GM20000 (cell line): ENCODE data around the gene SLC1A5.

Experiments
- DNase-seq: peaks from one replicate; pipeline ENCODE4 v3.0.0; 2012; ENCODE audit warnings: low spot score
- TF ChIP-seq, protein P1 (sequence below): IDR thresholded peaks from 2 replicates; pipeline ENCODE4 v1.5.1; 2012; ENCODE audit warnings: mild to moderate bottlenecking, control low read depth; ENCODE audit errors: extremely low read depth, missing control alignments

The SLC1A5 gene

DNA sequence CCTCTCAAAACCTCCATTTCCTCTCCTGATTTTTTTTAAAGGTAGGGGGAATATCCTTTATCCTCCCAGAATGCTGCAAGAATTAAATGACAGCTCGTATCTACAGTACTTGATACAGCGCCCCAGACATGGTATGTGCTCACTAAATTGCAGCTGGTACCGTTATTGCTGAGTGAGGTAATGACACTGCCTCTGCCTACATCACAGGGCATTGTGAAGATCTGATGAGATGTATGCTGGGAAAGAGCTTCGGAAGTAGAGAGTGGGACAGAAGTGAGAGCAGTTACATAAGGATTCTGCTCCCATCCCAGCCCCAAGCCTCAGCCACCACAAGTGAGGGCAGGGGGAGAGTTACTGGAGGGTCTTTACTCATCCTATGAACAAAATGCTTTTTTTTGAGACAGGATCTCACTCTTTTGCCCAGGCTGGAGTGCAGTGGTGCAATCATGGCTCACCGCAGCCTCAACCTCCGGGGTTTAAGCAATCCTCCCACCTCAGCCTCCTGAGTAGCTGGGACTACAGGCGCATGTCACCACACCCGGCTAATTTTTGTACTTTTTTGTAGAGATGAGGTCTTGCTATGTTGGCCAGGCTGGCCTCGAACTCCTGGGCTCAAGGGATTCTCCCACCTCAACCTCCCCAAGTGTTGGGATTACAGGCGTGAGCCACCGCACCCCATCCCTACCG, 44.2 kb downstream of the SLC1A5 start:
- TF ChIP-seq, protein P1, sequence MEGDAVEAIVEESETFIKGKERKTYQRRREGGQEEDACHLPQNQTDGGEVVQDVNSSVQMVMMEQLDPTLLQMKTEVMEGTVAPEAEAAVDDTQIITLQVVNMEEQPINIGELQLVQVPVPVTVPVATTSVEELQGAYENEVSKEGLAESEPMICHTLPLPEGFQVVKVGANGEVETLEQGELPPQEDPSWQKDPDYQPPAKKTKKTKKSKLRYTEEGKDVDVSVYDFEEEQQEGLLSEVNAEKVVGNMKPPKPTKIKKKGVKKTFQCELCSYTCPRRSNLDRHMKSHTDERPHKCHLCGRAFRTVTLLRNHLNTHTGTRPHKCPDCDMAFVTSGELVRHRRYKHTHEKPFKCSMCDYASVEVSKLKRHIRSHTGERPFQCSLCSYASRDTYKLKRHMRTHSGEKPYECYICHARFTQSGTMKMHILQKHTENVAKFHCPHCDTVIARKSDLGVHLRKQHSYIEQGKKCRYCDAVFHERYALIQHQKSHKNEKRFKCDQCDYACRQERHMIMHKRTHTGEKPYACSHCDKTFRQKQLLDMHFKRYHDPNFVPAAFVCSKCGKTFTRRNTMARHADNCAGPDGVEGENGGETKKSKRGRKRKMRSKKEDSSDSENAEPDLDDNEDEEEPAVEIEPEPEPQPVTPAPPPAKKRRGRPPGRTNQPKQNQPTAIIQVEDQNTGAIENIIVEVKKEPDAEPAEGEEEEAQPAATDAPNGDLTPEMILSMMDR, result no peak
- no peak for DNase-seq

GRCh38 chr19:46742926-46743480, 45.4 kb downstream of the SLC1A5 start:
- TF ChIP-seq, protein P1, result no peak
- DNase-seq, result no peak

DNA sequence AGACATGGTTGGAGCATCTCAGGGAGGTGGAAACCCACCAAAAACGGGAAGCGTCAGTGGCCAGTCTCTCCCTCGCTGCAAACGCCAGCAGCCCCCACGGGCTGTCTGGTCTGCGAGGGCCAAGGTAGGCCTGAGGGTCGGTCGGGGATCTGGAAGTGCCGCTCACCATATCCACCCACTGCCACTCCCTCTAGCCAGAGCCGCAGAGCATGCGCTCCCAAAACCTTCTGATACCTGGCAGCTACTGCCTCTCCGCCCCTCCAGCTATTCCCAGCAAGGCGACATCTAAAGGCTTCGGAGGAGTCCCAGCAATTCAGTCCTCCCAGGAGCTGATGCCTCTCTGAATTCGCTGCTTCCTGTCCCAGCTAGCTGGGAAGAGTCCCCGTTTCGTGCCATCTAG, 46.9 kb downstream of the SLC1A5 start:
- TF ChIP-seq, protein P1, result no peak

GRCh38 chr19:46739290-46739771, 49.1 kb downstream of the SLC1A5 start:
- TF ChIP-seq, protein P1, result no peak
- DNase-seq, result no peak

More for the DNA sequence above, 46.9 kb downstream of the SLC1A5 start:
- no peak for DNase-seq

GRCh38 chr19:46737761-46738171, 50.6 kb downstream of the SLC1A5 start:
- no peak for DNase-seq
- TF ChIP-seq, protein P1, result no peak

- no peak for DNase-seq
- TF ChIP-seq, protein P1, result no peak
Observed at GRCh38 chr19:46737298-46737654, 51.1 kb downstream of the SLC1A5 start.

DNA sequence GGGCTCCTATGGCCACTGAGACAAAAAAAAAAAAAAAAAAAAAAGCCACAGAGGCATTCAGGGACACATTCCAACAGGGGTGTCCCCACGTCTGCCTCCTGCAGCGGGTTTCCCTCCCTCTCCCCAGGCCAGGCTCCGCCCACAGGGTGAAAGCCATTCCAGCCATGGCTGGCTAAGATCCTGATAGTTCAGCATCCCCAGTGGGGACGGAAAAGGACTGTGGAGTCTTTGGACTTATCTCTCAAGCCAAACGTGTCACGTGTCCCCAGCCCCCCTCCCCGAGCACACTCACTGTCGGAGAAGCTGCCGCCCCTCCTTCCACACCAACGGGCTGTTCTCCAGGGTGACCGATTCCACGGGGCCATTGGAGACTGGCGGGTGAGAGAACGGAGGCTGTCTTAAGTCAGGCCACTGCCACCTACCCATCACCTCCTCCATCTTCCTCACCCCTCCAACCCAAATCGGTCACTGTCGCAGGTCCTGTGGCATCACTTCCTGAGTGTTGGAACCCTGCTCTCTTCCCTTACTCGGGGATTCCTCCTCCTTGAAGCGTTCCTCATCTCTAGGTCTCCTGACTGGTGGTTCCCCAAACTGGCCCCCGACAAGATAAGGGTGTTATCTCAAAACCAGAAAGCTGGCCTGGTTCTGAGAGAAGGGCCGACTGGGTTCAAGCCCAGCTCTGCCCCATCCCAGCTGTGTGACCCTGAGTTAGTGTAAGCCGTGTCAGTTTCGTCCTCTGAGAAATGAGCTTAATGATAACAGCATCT, 51.7 kb downstream of the SLC1A5 start:
- DNase-seq, result no peak
- TF ChIP-seq, protein P1, result no peak
